Measurements from ENCODE around the gene LIAS.

The LIAS gene

GRCh38 chr4:39466747-39467146 is 7.9 kb downstream of the LIAS start:
- TF ChIP-seq, protein P1, sequence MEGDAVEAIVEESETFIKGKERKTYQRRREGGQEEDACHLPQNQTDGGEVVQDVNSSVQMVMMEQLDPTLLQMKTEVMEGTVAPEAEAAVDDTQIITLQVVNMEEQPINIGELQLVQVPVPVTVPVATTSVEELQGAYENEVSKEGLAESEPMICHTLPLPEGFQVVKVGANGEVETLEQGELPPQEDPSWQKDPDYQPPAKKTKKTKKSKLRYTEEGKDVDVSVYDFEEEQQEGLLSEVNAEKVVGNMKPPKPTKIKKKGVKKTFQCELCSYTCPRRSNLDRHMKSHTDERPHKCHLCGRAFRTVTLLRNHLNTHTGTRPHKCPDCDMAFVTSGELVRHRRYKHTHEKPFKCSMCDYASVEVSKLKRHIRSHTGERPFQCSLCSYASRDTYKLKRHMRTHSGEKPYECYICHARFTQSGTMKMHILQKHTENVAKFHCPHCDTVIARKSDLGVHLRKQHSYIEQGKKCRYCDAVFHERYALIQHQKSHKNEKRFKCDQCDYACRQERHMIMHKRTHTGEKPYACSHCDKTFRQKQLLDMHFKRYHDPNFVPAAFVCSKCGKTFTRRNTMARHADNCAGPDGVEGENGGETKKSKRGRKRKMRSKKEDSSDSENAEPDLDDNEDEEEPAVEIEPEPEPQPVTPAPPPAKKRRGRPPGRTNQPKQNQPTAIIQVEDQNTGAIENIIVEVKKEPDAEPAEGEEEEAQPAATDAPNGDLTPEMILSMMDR (IDR thresholded peaks at IDR 0.05): no peak

GRCh38 chr4:39467464-39467863 is 8.6 kb downstream of the LIAS start:
- TF ChIP-seq, protein P1 (IDR thresholded peaks at IDR 0.05): no peak

DNA sequence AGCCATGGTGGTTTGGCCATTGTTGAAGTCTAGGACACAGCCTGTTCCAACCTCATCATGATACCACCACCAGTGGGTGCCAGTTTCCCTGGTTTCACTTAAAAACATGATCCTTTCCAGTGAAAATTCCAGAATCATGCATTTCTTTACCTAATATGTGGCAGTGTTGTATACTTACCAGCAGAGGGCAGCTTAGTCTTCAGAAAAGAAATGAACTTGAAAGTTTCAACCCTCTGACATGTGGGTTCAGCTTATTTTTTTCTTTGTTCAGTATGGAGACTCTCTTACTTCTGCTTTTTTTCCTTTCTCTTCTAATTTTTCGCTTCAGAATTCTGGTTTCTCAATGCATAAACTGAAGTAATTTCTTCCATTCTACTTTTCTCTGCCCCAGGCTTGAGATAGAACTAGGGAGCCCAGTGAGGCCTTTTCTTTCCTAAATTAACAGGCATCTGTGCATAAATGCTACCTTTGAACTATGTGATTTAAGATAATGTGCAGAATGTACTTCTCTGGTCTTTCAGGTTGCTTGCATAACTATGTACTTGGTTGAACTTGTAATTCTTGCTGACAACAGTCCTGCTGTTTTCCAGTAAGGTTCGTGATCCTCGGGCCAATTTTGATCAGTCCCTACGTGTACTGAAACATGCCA is 10.7 kb downstream of the LIAS start:
- TF ChIP-seq, protein P1 (IDR thresholded peaks at IDR 0.05): peak; percentile 91

DNA sequence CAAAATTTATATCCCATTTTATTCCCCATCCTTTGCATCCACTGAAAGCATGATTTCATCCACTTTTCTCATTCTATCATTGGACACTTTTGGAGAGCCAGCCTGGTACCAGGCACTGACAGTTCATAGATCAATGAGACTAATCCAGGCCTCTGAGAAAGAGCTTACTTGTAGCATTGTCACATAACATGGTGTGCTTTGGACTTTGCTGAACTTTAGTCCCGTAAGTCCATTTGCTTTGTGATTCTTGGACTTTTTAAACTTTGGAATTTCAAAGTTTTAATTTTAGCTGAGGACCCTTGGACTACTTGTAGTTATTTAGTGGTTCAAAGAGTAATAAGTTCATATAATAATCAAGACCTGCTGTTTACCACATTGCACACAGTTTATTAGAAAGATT is 11.5 kb downstream of the LIAS start:
- TF ChIP-seq, protein P1 (IDR thresholded peaks at IDR 0.05): no peak

DNA sequence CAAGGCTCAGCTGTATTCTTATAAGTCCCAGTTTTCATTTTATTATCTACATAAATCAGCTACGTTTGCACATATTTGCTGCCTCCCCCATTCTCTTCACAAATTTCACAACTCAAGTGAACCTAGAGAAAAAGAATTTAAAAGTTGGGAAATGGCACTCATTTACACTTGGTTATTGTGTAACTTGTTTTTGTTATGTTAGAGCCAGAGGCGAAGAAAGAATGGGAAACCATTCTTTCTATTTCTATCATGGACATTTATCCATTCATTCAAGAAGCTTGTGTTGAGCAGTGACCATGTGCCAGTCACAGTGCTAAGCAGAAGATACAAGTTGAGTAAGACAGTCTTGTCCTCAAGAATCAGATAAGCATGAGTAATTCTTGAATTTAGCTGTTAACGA is 13.5 kb downstream of the LIAS start:
- TF ChIP-seq, protein P1 (IDR thresholded peaks at IDR 0.05): no peak

DNA sequence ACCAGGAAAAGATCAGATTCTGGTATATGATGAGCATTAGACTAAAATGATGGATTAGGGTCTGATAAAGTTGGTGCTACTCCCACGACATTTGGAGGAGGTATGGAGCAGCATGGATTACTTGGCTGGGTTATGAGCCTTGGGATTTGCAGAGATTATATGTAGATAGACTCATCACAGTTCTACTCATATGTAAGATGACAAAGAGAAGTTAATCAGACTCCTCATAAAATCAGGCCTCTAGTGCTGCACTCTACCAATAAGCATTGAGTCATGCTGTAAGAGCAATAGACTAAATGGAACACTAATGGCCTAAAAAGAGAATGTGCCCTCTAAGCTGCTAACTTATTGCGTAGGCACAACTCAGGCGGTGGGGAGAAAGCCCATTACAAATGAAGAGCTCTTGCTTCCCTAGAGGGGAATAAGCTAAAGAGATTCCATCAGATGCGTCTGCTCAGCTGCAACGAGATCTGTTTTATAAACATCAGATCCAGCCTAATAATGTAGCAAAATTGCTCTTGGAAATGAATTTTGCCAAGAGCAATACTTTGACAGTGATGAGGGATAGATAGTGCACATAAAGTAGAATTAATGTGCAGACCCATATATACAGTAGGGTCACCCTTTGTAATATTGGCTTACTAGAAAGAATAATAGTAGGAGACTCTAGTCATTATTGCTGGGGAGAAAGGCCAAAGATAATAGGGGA is 17.5 kb downstream of the LIAS start:
- TF ChIP-seq, protein P1 (IDR thresholded peaks at IDR 0.05): no peak

DNA sequence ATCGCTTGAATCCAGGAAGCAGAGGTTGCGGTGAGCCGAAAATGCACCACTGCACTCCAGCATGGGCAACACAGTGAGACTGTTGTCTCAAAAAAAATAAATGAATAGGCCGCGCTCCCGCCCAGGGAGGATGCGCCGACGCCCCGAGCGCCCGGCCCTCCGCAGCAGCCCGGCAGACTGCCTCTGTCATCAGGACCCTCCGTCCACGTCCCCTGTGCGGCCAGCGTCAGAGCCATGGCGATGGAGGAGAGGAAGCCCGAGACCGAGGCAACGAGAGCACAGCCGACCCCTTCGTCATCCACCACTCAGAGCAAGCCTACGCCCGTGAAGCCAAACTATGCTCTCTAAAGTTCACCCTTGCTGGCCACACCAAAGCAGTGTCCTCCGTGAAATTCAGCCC is 21.4 kb downstream of the LIAS start:
- TF ChIP-seq, protein P1 (IDR thresholded peaks at IDR 0.05): no peak

Measured in LNCAP (cell line).